ENCODE results near the gene SLC25A13. TPM values are rescaled to one million over a fixed set of nuclear protein-coding genes. Genes with fewer than 3 reads are reported as not detected.
"Not testable (repeated sequence)": the region's sequence is repeated elsewhere in the genome, so short reads cannot be mapped to it uniquely, and the experiment has no call there.

SLC25A13 gene
- total RNA-seq, 1 donor from 2014 or later: 66.8 TPM

DNA sequence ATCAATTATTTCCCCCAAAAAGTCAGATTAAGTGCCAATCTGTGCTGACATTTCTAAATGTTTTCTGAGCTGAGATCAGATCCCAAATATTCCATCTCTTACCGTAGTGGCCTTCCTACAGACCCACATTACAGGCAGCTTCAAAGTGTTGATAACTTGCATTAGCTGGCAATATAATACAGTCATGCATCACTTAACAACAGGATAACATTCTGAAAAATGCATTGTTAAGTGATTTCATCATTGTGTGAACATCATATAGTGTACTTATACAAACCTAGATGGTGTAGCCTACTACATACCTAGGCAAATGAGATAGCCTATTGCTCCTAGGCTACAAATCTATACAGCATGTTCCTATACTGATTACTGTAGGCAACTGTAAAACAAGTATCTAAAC is 22.4 kb downstream of the SLC25A13 start:
- peak; percentile 17 for DNase-seq (ENCODE audit: low read depth)

- no peak for DNase-seq (ENCODE audit: low read depth)
Observed at GRCh38 chr7:96297876-96298275, 24.0 kb downstream of the SLC25A13 start.

GRCh38 chr7:96297446-96297845 is 24.5 kb downstream of the SLC25A13 start:
- DNase-seq (ENCODE audit: low read depth): not testable (repeated sequence)

DNA sequence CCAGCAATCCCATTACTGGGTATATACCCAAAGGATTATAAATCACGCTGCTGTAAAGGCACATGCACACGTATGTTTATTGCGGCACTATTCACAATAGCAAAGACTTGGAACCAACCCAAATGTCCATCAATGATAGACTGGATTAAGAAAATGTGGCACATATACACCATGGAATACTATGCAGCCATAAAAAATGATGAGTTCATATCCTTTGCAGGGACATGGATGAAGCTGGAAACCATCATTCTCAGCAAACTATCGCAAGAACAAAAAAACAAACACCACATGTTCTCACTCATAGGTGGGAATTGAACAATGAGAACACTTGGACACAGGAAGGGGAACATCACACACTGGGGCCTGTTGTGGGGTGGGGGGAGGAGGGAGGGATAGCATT is 28.0 kb downstream of the SLC25A13 start:
- DNase-seq (ENCODE audit: low read depth): not testable (repeated sequence)

GRCh38 chr7:96287559-96287958 is 34.3 kb downstream of the SLC25A13 start:
- DNase-seq (ENCODE audit: low read depth): no peak

DNA sequence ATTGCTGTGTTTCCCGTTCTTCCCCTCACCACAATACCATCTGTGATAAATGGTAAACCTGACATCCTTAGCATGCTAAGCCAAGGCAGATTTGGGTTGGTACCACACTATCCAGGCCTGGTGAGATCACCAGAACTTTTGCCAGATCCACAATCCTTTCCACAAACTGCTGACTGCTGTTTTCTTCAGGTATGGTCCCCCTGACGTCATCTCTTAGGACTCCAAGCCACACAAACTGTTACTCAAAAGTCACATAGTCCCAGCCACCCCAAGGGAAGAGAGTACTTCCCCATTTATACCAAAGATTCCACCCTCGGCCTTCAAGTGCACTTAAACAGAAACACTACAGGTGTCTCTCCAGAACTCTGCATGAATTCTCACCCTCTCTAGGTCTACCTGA is 34.8 kb downstream of the SLC25A13 start:
- DNase-seq (ENCODE audit: low read depth): no peak

- DNase-seq (ENCODE audit: low read depth): no peak
Observed at GRCh38 chr7:96285579-96285978, 36.3 kb downstream of the SLC25A13 start.

DNA sequence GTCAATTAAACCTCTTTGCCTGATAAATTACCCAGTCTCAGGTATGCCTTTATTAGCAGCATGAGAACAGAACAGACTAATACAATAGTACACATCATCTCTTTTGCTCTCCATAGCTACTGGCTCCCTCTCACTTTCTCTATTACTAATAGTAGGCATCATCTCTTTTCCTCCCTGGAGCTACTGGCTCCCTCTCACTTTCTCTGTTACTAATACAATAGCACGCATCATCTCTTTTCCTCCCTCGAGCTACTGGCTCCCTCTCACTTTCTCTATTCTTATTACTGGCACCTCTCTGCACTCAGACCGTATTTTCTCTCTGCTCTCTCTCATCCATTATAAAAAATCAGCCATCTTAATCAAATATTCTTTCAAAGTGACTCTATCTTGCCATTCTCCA is 37.1 kb downstream of the SLC25A13 start:
- DNase-seq (ENCODE audit: low read depth): no peak

GRCh38 chr7:96284240-96284639 is 37.7 kb downstream of the SLC25A13 start:
- DNase-seq (ENCODE audit: low read depth): no peak

GRCh38 chr7:96282835-96283234 is 39.1 kb downstream of the SLC25A13 start:
- DNase-seq (ENCODE audit: low read depth): no peak

DNA sequence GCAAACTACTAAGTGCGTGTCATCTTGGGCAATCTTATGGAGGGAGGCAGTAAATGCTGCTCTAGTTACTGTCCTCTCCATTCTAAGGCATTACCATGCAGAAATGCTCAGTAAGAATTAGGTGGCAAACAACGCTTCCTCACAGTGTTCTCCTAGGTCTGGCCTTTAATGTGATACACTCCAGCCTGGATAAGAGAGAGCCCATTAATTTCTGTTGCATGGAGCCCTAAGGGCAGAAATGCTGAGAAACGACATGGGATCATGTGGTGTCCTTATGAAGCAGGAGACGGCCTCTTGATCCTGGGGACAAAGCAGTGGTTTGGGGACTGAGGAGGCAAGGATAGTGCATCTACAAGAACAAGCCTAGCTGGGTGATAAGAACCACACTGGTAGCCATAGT is 44.0 kb downstream of the SLC25A13 start:
- no peak for DNase-seq (ENCODE audit: low read depth)

- no peak for DNase-seq (ENCODE audit: low read depth)
Observed at GRCh38 chr7:96276019-96276418, 45.9 kb downstream of the SLC25A13 start.

- no peak for DNase-seq (ENCODE audit: low read depth)
Observed at GRCh38 chr7:96273716-96274115, 48.2 kb downstream of the SLC25A13 start.

- DNase-seq (ENCODE audit: low read depth): no peak
Observed at GRCh38 chr7:96269246-96269994, 52.5 kb downstream of the SLC25A13 start.

DNA sequence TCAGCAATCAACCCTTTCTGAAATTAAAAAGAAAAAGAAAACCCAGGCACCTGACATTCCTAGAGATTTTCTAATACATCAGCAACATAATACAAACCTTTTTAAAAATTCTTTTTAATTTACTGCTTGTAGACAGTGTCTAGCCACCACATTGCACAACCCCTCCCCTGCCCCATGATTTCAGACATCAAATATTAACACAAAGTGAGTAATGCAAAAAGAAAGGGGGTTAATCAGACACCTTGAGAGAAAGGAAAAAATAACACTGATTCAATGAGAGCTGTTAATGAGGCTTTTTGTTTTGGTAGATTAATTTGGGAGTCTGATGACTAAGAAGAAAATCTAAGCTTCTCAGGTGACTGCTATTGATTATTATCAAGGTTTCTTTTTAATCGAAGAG is 55.3 kb downstream of the SLC25A13 start:
- DNase-seq (ENCODE audit: low read depth): peak; percentile 69

DNA sequence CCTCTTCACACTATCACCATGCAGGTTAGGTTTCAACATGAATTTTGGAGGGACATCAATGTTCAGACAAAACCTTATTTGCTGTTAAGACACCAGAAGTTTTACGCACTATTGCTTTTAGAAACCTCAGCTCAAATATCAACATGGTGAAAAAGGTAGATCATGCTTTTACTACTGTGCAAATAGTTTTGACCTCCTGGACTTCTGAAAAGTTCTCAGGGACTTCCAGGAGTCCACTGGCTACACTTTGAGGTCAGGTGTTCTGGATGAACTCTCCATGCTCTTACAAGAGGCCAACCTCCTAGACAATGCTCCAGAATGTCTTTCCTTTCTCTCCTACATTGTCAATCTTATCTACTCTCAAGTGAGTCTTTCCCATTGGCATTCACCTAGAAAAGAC is 55.9 kb downstream of the SLC25A13 start:
- DNase-seq (ENCODE audit: low read depth): peak; percentile 61

- no peak for DNase-seq (ENCODE audit: low read depth)
Observed at GRCh38 chr7:96253964-96254363, 67.9 kb downstream of the SLC25A13 start.

- no peak for DNase-seq (ENCODE audit: low read depth)
Observed at GRCh38 chr7:96253441-96253840, 68.5 kb downstream of the SLC25A13 start.

DNA sequence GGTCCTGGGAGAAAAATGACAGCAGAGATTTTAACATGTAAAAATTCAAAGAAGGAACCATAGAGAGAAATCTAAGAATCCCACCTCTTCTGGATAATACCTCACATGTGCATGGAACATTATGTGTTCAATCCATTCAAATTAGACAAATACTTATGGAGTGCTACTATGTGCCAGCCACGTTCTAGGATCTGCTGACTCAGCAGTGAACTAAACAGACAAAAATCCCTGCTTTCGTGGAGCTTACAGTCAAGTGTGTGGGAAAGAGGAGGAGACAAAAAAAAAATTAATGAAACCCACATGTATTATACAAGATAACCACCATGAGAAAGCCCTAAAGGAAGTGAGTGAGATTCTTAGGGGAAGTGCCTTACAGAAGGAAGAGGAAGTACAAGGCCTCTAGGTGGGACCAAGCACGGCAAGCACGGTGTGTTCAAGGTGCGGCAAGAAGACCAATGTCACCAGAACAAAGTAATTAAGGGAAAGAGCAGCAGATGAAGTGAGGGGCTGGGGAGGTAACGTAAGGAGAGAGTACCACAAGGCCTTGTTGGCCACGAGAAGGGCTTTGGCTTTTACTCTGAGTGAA is 71.0 kb downstream of the SLC25A13 start:
- no peak for DNase-seq (ENCODE audit: low read depth)

DNA sequence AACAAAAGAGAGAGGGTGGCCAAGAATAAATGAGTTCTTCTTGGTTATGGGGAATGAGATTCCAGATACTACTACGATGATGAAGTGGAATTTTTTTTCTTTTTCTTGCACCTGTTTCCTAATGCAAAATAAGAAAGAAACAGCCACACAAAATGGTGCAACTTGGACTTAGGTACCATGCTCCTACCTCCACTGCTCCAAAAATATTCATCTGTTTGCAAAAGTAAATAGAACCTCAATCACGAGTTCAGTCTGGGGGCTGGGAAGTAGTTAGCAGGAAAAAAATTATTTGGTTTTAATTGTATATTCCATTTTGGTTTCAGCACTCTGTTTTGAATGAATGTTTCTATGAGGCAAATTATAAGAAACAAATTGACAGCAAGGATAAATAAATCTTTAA is 73.5 kb downstream of the SLC25A13 start:
- DNase-seq (ENCODE audit: low read depth): no peak

DNA sequence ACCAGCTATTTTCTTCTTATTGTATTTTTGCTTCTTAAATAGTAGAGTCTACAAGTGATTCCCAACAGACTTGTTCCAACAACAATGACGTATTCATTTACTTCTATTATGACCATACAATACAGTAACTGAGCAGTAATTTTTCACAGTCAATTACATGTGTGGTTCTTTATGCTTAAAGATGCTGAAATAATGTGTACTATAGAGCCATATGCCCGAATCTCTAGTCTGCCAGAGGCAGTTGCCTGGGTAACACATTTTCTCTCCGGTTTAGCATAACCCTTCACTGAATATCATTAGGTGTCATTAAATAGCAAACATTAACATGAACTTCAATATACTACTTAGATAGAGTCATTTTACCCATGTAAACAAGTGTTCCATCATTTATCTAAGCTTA is 75.0 kb downstream of the SLC25A13 start:
- DNase-seq (ENCODE audit: low read depth): no peak

- DNase-seq (ENCODE audit: low read depth): no peak
Observed at GRCh38 chr7:96244992-96245292, 77.0 kb downstream of the SLC25A13 start.

DNA sequence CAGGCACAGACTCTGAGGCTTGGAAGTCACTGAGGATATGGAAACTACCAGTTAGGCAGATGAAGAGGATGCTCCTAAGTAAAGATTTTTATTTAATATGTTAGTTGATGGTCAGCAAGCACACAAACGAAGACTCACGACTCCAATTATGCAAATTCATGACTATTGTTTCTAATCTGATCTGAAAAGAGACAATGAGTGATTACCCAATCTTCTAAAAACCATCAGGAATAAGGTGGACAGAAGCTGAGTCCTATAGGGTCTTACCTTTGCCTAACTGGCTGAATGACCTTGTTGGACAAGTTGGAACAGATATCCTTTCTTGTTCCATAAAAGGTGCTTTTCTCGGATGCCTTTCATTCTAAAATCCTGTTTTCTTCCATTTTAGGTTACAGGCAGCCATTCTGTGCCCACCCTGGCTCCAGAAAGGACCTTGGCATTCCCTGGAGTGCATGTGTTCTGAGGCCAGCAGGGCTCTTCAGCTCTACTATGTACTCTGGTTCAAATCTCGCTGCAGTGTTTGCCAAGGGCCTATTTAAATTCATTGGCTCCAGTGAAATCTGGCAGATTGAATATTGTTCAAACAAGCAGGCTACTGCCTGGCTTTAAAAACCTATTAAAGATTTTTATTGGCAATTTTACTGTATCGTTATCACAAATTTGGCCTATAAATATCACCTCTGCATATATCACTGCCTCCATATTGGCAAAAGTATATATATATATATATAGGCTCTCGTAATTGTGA is 77.5 kb downstream of the SLC25A13 start:
- no peak for DNase-seq (ENCODE audit: low read depth)

Data from renal cortical epithelial cell (primary cell).